COLO829 (cell line): ENCODE measurements around the gene GSG1L.

Experiments used
- DNase-seq: peaks from one replicate; pipeline ENCODE4 v3.0.0; 2012; ENCODE audit warnings: low spot score

The GSG1L gene

GRCh38 chr16:28013878-28014277 lies 49.6 kb downstream of the GSG1L start:
- DNase-seq, result no peak

- no peak for DNase-seq
Observed at GRCh38 chr16:28013392-28013791, 50.1 kb downstream of the GSG1L start.

GRCh38 chr16:28011971-28012445 lies 51.5 kb downstream of the GSG1L start:
- no peak for DNase-seq

GRCh38 chr16:28011223-28011622 lies 52.3 kb downstream of the GSG1L start:
- DNase-seq, result no peak

- no peak for DNase-seq
Observed at GRCh38 chr16:28010671-28011070, 52.8 kb downstream of the GSG1L start.

- DNase-seq, result no peak
Observed at GRCh38 chr16:28009586-28010373, 53.7 kb downstream of the GSG1L start.

GRCh38 chr16:28003923-28004322 lies 59.6 kb downstream of the GSG1L start:
- DNase-seq, result no peak

GRCh38 chr16:28003021-28003865 lies 60.3 kb downstream of the GSG1L start:
- no peak for DNase-seq

- DNase-seq, result no peak
Observed at GRCh38 chr16:28001642-28002041, 61.9 kb downstream of the GSG1L start.

- no peak for DNase-seq
Observed at GRCh38 chr16:28001184-28001583, 62.3 kb downstream of the GSG1L start.

GRCh38 chr16:28000314-28001169 lies 63.0 kb downstream of the GSG1L start:
- DNase-seq, result no peak

- no peak for DNase-seq
Observed at GRCh38 chr16:27999687-28000086, 63.8 kb downstream of the GSG1L start.

GRCh38 chr16:27995378-27995777 lies 68.1 kb downstream of the GSG1L start:
- no peak for DNase-seq

- DNase-seq, result no peak
Observed at GRCh38 chr16:27994686-27995085, 68.8 kb downstream of the GSG1L start.

- no peak for DNase-seq
Observed at GRCh38 chr16:27993587-27993986, 69.9 kb downstream of the GSG1L start.

- DNase-seq, result no peak
Observed at GRCh38 chr16:27991876-27992275, 71.6 kb downstream of the GSG1L start.

- DNase-seq, result no peak
Observed at GRCh38 chr16:27985981-27986380, 77.5 kb downstream of the GSG1L start.

GRCh38 chr16:27984121-27984520 lies 79.4 kb downstream of the GSG1L start:
- no peak for DNase-seq

GRCh38 chr16:27983244-27983643 lies 80.3 kb downstream of the GSG1L start:
- DNase-seq, result no peak

- DNase-seq, result no peak
Observed at GRCh38 chr16:27982184-27982583, 81.3 kb downstream of the GSG1L start.

GRCh38 chr16:27980919-27981700 lies 82.4 kb downstream of the GSG1L start:
- no peak for DNase-seq
